GM19099 (cell line): ENCODE measurements around the gene TTF2.

Experiments used
- POLR2A ChIP-seq: IDR thresholded peaks from 3 replicates; pipeline ENCODE4 v1.6.1; 2011; ENCODE audit warnings: low read depth; ENCODE audit not compliant: insufficient read length; ENCODE audit errors: extremely low read depth

TTF2 gene

GRCh38 chr1:117101334-117101733, 41.2 kb downstream of the TTF2 start:
- TF ChIP-seq POLR2A, result no peak

GRCh38 chr1:117104986-117105385, 44.9 kb downstream of the TTF2 start:
- no peak for TF ChIP-seq POLR2A

- TF ChIP-seq POLR2A, result no peak
Measured at GRCh38 chr1:117105722-117106121, 45.6 kb downstream of the TTF2 start.

GRCh38 chr1:117106478-117106877, 46.4 kb downstream of the TTF2 start:
- TF ChIP-seq POLR2A, result no peak

GRCh38 chr1:117107364-117107763, 47.2 kb downstream of the TTF2 start:
- TF ChIP-seq POLR2A, result no peak

- no peak for TF ChIP-seq POLR2A
Measured at GRCh38 chr1:117110774-117111173, 50.6 kb downstream of the TTF2 start.

GRCh38 chr1:117112047-117112717, 52.1 kb downstream of the TTF2 start:
- no peak for TF ChIP-seq POLR2A

- TF ChIP-seq POLR2A, result no peak
Measured at GRCh38 chr1:117113199-117113598, 53.1 kb downstream of the TTF2 start.

- no peak for TF ChIP-seq POLR2A
Measured at GRCh38 chr1:117114877-117115276, 54.8 kb downstream of the TTF2 start.

- TF ChIP-seq POLR2A, result no peak
Measured at GRCh38 chr1:117116090-117116783, 56.1 kb downstream of the TTF2 start.

GRCh38 chr1:117116784-117117130, 56.6 kb downstream of the TTF2 start:
- no peak for TF ChIP-seq POLR2A

GRCh38 chr1:117117697-117118096, 57.6 kb downstream of the TTF2 start:
- no peak for TF ChIP-seq POLR2A

GRCh38 chr1:117118137-117118536, 58.0 kb downstream of the TTF2 start:
- TF ChIP-seq POLR2A, result no peak

GRCh38 chr1:117120774-117121588, 60.9 kb downstream of the TTF2 start:
- no peak for TF ChIP-seq POLR2A

- TF ChIP-seq POLR2A, result peak; percentile 28
Measured at GRCh38 chr1:117121589-117122329, 61.6 kb downstream of the TTF2 start, which contains the start of gene TRIM45. Gene TRIM45, minus strand, starts transcription at chr1:117121749. Its CDS starts 548 bp downstream, at chr1:117121201.

- no peak for TF ChIP-seq POLR2A
Measured at GRCh38 chr1:117122330-117123025, 62.4 kb downstream of the TTF2 start.
